T47D (cell line): ENCODE results near the gene VSIG10L.

Source experiments
- DNase-seq, 2 experiments: peaks; one replicate each; pipeline versions ENCODE4 v3.0.0 to v3.0.0-alpha.2; 2011 to 2012; ENCODE audit warnings: low read depth in 1 of 2, low spot score in 1 of 2
- JUND ChIP-seq: IDR thresholded peaks from 2 replicates; pipeline ENCODE4 v1.6.1; 2012; ENCODE audit warnings: low read depth
- in situ Hi-C: cut with HindIII; loops from 2 replicates; pipeline ENCODE4 v1.10.0; 2016; ENCODE audit warnings: low sequenced_read_pairs, low pct_unique_long_range_greater_than_20kb

Gene VSIG10L

DNA sequence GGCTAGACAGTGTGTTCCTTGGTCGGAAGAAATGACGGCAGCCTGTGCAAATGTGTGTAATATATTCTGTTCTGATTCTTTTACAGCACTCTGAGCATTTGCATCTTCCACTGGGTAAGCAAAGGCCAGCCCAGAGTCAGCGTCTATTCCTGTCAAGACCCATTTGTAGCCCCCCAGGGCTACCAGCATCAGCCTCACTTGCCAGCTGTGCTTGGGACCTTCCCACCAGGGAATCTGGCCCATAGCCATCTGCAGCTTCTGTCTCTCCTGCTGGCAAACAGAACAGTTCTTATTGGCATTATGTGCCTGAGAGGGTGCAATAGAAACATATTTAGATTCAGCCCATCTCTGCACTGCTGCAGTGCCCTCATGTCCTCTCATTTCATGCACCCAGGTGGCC is 36.5 kb downstream of the VSIG10L start:
- no peak for TF ChIP-seq JUND

DNA sequence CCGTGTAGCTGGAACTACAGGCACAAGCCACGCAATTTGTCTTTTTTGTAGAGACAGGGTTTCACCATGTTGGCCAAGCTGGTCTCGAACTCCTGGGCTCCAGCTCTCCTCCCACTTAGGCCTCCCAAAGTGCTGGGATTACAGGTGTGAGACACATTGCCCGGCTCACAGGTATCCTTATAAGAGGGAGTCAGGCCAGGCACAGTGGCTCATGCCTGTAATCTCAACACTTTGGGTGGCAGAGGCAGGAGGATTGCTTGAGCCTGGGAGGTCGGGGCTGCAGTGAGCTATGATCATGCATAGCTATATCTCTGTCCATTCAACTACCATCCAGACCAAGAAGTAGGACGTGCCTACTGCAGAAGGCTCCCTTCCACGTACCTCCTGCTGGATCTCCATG is 40.7 kb downstream of the VSIG10L start:
- in situ Hi-C loops = no loop called here
- DNase-seq = no peak
- TF ChIP-seq JUND = no peak

More for the DNA sequence above, 36.5 kb downstream of the VSIG10L start:
- in situ Hi-C loops = no loop called here
- no peak for DNase-seq

DNA sequence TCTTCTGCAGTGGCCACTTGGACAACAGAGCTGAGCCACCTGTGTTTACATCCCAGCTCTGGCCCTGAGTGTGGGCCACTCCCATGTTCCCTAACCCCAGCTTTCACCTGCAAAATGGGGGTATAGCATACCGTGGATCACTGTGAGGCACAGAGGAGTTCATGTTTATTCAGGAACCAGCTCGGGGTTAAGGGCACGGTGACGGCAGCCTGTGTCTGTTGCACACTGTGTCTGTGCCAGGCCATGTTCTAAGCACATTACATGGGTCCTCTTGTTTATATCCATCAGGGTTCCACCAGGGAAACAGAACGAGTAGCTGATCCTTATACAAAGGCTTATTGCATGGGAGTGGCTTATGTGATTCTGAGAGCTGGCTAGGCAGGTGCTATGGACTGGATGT is 44.5 kb downstream of the VSIG10L start:
- no peak for TF ChIP-seq JUND
- no peak for DNase-seq
- in situ Hi-C loops = no loop called here

DNA sequence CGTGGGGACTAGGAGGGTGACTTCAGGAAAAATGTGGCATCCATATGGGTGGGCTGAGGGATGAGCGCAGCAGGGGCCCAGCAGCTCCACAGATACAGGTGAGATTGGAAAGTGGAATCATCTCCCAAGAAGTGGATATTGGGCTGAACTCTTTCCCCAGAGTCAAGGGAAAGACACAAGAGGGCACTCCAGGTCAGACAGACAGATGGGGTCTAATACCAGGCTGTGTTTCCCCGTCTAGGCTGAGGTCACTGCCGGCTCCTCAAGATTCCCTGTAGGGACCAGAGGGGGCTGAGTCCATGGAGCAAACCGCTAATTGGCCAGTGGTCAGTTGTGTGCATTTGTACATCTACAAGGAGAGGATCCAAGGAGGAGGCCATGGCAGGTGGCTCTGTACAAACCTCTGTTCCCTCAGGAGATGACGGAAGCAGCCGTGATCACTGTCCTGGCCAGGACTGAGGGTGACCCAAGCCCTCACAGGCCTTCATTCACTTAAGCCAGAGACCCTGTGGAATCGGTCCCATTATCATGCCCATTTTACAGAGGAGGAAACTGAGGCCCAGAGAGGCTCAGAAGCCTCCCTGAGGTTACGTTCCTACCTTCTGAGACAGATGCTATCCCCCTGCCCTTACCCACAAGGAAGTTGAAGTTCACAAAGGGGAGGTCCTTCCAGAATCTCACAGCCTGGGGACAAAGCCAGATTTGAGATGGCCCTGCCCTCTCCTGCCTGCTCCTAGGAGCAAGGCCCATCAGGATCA is 45.4 kb downstream of the VSIG10L start:
- in situ Hi-C loops = no loop called here
- no peak for DNase-seq
- no peak for TF ChIP-seq JUND

DNA sequence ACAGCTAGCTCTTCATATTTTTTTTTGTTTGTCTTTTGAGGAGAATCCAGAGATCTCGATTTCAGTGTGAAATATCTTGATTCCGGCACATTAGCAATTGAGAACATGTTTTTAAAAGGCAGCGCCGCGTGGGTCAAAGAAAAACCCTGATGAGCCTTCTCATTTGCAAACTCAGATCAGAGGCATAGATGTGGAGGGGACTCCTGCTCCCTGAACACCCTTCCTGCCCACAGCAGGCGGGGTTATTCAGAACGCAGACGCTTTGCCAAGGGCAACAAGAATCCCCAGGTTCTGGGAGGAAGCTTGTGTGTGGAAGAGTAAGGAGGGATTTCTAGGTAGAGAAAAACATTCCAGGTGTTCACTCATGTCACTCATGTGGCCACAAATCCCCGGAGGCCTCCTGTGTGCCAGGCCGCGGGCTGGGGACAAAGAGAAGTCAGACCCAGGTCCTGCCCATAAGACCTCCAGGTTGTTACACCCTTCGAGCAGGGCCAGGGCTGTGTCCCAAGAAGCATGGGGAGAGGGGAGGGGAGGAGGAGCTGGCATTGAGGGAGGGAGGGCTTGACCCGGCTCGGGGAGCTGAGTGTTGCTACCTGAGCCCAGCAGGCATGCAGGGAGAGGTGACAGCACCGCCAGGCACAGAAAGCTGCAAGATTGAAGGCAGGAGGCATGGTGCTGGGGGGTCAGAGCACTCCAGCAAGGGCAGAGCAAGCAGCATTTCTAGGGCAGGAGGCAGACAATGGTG is 46.4 kb downstream of the VSIG10L start:
- in situ Hi-C loops = no loop called here

DNA sequence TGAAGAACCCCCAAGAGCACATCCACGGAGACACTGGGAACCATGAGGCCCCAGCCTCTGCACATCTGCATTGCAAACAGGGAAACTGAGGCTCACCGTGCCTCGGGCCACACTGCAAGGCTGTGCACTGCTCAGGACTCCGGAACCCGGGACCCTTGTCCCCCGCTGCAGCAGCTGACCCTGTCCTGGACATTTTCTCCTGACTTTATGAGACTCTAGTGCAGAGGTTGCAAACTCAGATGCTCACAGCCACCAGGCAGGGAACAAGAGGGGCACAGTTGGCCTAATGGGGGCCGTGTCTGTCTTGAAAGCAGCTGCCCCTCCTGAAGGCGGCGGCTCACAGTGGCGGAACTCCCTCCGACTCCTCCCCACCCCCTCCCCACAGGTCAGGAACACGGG is 47.0 kb downstream of the VSIG10L start:
- no peak for DNase-seq
- no peak for TF ChIP-seq JUND
- in situ Hi-C loops = no loop called here

More for the DNA sequence above, 46.4 kb downstream of the VSIG10L start:
- DNase-seq = no peak
- TF ChIP-seq JUND = no peak

DNA sequence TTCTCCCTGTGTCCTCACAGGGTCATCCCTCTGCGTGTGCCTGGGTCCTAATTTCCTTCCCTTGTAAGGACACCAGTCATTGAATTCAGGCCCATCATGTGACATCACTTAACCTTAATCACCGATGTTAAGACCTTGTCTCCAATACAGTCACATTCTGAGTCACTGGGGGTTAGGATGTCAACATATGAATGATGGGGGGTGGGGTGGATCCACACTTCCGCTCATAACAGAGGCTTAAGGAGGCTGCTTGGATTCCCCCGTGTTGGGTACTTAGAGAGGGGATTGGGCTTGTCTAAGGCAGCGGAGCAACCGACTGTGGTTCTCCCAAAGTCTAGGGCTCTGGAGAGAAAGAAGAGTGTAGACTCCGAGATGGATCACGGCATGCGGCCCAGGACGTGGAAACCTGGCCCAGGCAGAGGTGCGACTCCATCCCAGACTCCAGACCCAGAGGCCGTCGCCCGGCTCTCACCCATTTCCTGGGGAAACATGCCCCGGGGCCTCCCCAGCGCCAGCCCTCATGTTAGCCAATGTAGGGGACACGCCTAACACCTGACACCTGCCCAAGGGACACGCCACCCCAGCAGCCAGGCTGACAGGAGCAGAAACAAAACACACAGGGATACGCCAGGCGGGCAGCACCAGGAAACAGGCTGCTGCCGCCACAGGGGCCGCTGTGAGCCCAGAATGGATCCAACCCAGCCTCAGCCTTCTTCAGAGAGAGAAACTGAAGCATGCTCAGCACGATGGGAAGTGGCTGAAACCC is 47.5 kb downstream of the VSIG10L start:
- in situ Hi-C loops = no loop called here
- no peak for DNase-seq

DNA sequence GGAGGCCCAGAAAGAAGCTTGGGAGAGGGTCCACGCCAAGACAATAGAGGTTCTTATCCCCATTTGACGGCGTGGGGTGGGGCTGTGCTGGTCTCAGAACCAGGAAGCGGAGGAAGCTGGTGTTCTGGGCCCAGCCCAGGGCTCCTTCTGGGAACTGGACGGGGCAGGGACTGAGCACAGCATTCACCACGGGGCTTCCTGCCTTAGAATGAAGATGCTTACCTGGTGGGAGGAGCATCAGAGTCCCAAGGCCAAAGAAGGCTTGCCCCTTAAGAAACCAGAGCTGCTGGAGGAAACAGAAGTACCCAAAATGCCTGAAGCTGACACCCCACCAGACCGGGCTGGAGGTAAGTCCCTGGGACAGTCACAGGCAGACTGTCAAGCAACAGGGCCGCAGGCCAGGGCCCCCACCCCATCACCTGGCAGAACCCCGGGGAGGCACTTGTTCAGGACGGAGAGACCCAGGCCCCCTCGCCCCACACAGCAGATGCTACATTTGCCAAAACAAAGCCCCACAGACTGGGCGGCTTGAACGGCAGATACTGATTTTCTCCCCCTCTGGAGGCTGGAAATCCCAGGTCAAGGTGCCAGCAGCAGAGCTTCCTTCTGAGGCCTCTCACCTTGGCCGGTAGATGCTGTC is 48.2 kb downstream of the VSIG10L start:
- TF ChIP-seq JUND = no peak
- in situ Hi-C loops = no loop called here
- DNase-seq = no peak

More for the DNA sequence above, 47.5 kb downstream of the VSIG10L start:
- TF ChIP-seq JUND = no peak

DNA sequence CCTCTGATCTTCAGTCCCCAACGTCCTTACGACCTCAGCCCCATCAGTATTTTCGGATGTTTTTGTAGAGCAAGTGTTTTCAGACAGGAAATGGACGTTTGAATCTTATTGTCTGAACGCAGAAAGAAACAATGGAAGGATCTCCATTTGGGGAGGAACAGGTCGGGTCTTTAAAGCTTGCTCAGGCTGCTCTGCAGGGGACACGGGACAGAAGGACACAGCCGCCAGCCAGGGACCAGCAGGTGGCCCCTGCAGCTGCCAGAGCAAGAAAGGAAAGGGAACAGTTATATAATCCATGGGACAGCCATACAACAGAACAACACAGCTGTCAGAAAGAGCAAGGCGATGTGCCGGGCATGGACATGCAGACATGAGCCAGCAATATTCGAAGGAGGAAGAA is 49.0 kb downstream of the VSIG10L start:
- no peak for TF ChIP-seq JUND
- in situ Hi-C loops = no loop called here
- DNase-seq = no peak

DNA sequence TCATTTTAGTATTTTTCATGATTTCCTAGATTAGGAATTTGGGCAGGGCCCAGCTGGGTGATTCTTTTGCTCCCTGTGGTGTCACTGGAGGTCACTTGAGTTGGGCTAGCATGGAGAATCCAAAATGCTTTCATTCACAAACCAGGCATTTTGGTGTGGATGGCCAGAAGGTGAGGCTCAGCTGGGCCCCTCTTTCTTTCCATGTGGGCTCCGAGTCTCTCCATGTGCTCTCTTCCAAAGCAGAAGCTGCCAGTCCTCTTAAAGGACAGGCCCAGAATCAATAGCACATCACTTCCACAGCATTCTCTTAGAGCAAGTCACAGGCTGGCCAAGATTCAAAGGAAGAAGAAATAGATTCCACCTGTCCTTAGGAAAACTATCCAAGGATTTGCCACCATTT is 52.3 kb downstream of the VSIG10L start:
- no peak for DNase-seq
- in situ Hi-C loops = no loop called here
- TF ChIP-seq JUND = no peak

DNA sequence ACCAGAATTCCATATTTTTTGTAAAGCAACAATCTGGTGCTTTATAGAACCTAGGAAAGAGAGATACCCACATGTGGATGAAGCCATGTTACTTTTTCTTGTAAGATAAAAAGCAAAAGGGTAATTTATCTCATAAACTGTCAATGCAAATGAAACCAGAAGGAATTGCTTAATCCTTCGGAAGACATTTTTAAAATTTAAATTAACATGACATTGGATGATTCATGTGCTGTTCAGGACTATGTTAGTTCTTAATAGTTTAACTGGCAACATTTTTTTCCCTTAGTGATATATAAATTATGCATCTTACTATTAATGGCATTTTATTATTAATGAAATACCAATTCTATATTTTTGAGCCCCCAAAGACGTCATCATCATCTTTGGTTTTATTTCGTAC is 56.3 kb downstream of the VSIG10L start:
- DNase-seq = no peak
- TF ChIP-seq JUND = no peak
- in situ Hi-C loops = no loop called here

DNA sequence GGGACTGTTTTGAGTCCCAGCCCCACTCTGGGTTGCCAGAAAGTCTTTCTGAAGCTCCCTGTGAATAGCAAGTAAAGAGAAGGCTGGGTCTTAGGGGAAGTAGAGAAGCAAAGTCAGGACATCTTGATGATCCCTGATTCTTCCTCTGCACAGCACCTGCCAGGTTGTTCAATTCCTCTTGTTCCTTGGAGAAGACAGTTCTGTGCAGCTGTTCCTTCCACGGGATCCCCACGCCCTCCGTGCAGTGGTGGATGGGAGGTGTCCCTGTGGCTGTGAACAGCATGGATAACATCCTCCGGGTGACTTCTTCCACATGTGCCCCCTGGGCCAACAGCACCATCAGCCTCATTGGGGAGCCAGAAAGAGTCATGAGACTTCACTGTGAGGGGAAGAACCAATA is 59.6 kb downstream of the VSIG10L start:
- no peak for TF ChIP-seq JUND
- no peak for DNase-seq
- in situ Hi-C loops = no loop called here
